WI38 (cell line): ENCODE data around the gene TEX48.

ENCODE experiments used
- H3K4me3 ChIP-seq: 2 replicates; pipeline ENCODE4 v1.5.1; 2011; ENCODE audit warnings: low read depth, mild to moderate bottlenecking, control low read depth, low read length
- CTCF ChIP-seq: IDR thresholded peaks from 2 replicates; pipeline ENCODE4 v1.5.1; 2012; ENCODE audit warnings: low read depth, mild to moderate bottlenecking, control low read depth, low read length

The TEX48 gene

GRCh38 chr9:114678130-114678529 is 3.9 kb downstream of the TEX48 start:
- H3K4me3 ChIP-seq, result no peak overlapping the region
- no peak for TF ChIP-seq CTCF

- no peak for TF ChIP-seq CTCF
These were observed 4.6 kb downstream of the TEX48 start for GRCh38 chr9:114677418-114677817.

GRCh38 chr9:114676901-114677300 is 5.1 kb downstream of the TEX48 start:
- no peak for TF ChIP-seq CTCF
- H3K4me3 ChIP-seq, result no peak overlapping the region

More at GRCh38 chr9:114677418-114677817, 4.6 kb downstream of the TEX48 start:
- H3K4me3 ChIP-seq, result no peak overlapping the region

GRCh38 chr9:114674798-114675540 is 7.0 kb downstream of the TEX48 start:
- TF ChIP-seq CTCF, result no peak

GRCh38 chr9:114674076-114674797 is 7.8 kb downstream of the TEX48 start:
- no peak for TF ChIP-seq CTCF
- no peak overlapping the region for H3K4me3 ChIP-seq

More at GRCh38 chr9:114674798-114675540, 7.0 kb downstream of the TEX48 start:
- H3K4me3 ChIP-seq, result no peak overlapping the region

GRCh38 chr9:114671605-114672004 is 10.4 kb downstream of the TEX48 start:
- TF ChIP-seq CTCF, result no peak
- no peak overlapping the region for H3K4me3 ChIP-seq

- no peak overlapping the region for H3K4me3 ChIP-seq
- no peak for TF ChIP-seq CTCF
These were observed 12.0 kb downstream of the TEX48 start for GRCh38 chr9:114669961-114670360.
